H1 (cell line): Measurements from ENCODE around the gene DNMT3B. TPM values are rescaled to one million over a fixed set of nuclear protein-coding genes. Genes with fewer than 3 reads are reported as not detected.

Source experiments
- CTCF ChIA-PET: fragments of 300-600 bp; sonication (Branson Sonifier 250); formaldehyde crosslinking; loops from one replicate; lab custom pipeline; 2021; ENCODE audit not compliant: partially characterized antibody; lab: Charles Lee
- POLR2A ChIA-PET: fragments of 300-600 bp; sonication (Branson Sonifier 250); formaldehyde crosslinking; loops from one replicate; lab custom pipeline; 2021; ENCODE audit warnings: inconsistent platforms; ENCODE audit not compliant: partially characterized antibody; lab: Charles Lee
- DNase-seq, 2 experiments: peaks; one replicate each; pipeline versions ENCODE4 v3.0.0 to v3.0.0-alpha.2; 2010 to 2022; ENCODE audit warnings: low spot score in 2 of 2, low read depth in 1 of 2, mixed read lengths in 1 of 2
- FAIRE-seq: peaks from 2 replicates; lab custom pipeline; 2011; peaks lifted over from hg19 to GRCh38; lab: Jason Lieb, UNC
- H2AFZ ChIP-seq: 2 replicates; pipeline ENCODE4 v1.8.1; 2012; ENCODE audit warnings: low read length, inconsistent platforms
- H2AK5ac ChIP-seq: 2 replicates; pipeline ENCODE4 v1.6.1; 2013; ENCODE audit warnings: low read depth, low read length
- H2BK120ac ChIP-seq: replicated peaks from 2 replicates; pipeline ENCODE3; 2013; ENCODE audit warnings: low read depth, low read length, inconsistent platforms
- H2BK12ac ChIP-seq: 2 replicates; pipeline ENCODE4 v1.6.1; 2013; ENCODE audit warnings: low read depth, low read length
- H2BK15ac ChIP-seq: 2 replicates; pipeline ENCODE4 v1.6.1; 2013; ENCODE audit warnings: low read length
- H2BK20ac ChIP-seq: 2 replicates; pipeline ENCODE4 v1.6.1; 2013; ENCODE audit warnings: low read length
- H2BK5ac ChIP-seq: 2 replicates; pipeline ENCODE4 v1.6.1; 2013; ENCODE audit warnings: low read depth, low read length
- H3K14ac ChIP-seq: 2 replicates; pipeline ENCODE4 v1.6.1; 2013; ENCODE audit warnings: inconsistent platforms; ENCODE audit not compliant: insufficient read length
- H3K18ac ChIP-seq: 2 replicates; pipeline ENCODE4 v1.6.1; 2013; ENCODE audit warnings: low read length; ENCODE audit errors: extremely low read depth
- H3K23ac ChIP-seq: 2 replicates; pipeline ENCODE4 v1.6.1; 2013; ENCODE audit warnings: inconsistent platforms; ENCODE audit not compliant: insufficient read length
- H3K23me2 ChIP-seq: 2 replicates; pipeline ENCODE4 v1.6.1; 2013; ENCODE audit warnings: low read depth, low read length
- H3K27ac ChIP-seq: 2 replicates; pipeline ENCODE4 v1.6.1; 2011; ENCODE audit warnings: low read depth, low read length, inconsistent platforms
- H3K27me3 ChIP-seq, 4 experiments: replicated peaks in 1 of 4; 1 replicate in 1 of 4; 2 replicates in 3 of 4; pipeline versions ENCODE4 v1.6.1 to v1.8.1; 2011 to 2013; ENCODE audit warnings: low read length in 3 of 4, mild to moderate bottlenecking in 3 of 4, inconsistent platforms in 2 of 4, mixed read lengths in 2 of 4, moderate library complexity in 1 of 4; ENCODE audit not compliant: control insufficient read depth in 3 of 4, insufficient read depth in 3 of 4; ENCODE audit errors: extremely low read depth in 1 of 4
- H3K36me3 ChIP-seq, 4 experiments: 2 replicates each; pipeline versions ENCODE4 v1.6.1 to v1.8.1; 2011 to 2013; ENCODE audit warnings: mild to moderate bottlenecking in 4 of 4, low read length in 3 of 4, moderate library complexity in 2 of 4, control low read depth in 1 of 4, inconsistent platforms in 1 of 4; ENCODE audit not compliant: insufficient read depth in 4 of 4, control insufficient read depth in 2 of 4
- H3K4ac ChIP-seq: replicated peaks from 2 replicates; pipeline ENCODE3; 2013; ENCODE audit warnings: low read length, low read depth, mixed read lengths, inconsistent platforms; ENCODE audit not compliant: insufficient read length
- H3K4me1 ChIP-seq, 4 experiments: replicated peaks in 1 of 4; 1 replicate in 1 of 4; 2 replicates in 3 of 4; pipeline versions ENCODE4 v1.6.1 to v1.8.1; 2011 to 2013; ENCODE audit warnings: low read length in 3 of 4, inconsistent platforms in 2 of 4, mixed read lengths in 1 of 4; ENCODE audit not compliant: insufficient read depth in 4 of 4, control insufficient read depth in 3 of 4
- H3K4me2 ChIP-seq, 2 experiments: 2 replicates each; pipeline versions ENCODE4 v1.6.1 to v1.8.1; 2011 to 2013; ENCODE audit warnings: low read depth in 2 of 2, low read length in 2 of 2, control low read depth in 1 of 2, inconsistent platforms in 1 of 2, mild to moderate bottlenecking in 1 of 2; ENCODE audit not compliant: insufficient read depth in 1 of 2
- H3K4me3 ChIP-seq, 4 experiments: fragments of 200-600, 300-600 bp in 1 of 4; sonication (generic), shearing (Covaris generic), sonication (Bioruptor Twin) in 1 of 4; 2 replicates each; pipeline versions ENCODE4 v1.5.1 to v1.8.1; 2011 to 2016; ENCODE audit warnings: low read length in 4 of 4, low read depth in 3 of 4, control low read depth in 2 of 4, inconsistent platforms in 2 of 4, mild to moderate bottlenecking in 2 of 4, mixed read lengths in 1 of 4, moderate library complexity in 1 of 4; ENCODE audit not compliant: insufficient read depth in 2 of 4; ENCODE audit errors: extremely low read depth in 1 of 4
- H3K56ac ChIP-seq: replicated peaks from 2 replicates; pipeline ENCODE3; 2013; ENCODE audit warnings: low read depth, mild to moderate bottlenecking, mixed read lengths, low read length, inconsistent platforms; ENCODE audit not compliant: insufficient read length
- H3K79me1 ChIP-seq: 2 replicates; pipeline ENCODE4 v1.6.1; 2013; ENCODE audit warnings: low read depth, low read length, control low read depth
- H3K79me2 ChIP-seq, 2 experiments: 2 replicates each; pipeline versions ENCODE4 v1.6.1 to v1.8.1; 2012 to 2013; ENCODE audit warnings: low read length in 2 of 2, mild to moderate bottlenecking in 2 of 2, inconsistent platforms in 1 of 2; ENCODE audit not compliant: insufficient read depth in 2 of 2, control insufficient read depth in 1 of 2
- H3K9ac ChIP-seq, 4 experiments: replicated peaks in 1 of 4; 1 replicate in 1 of 4; 2 replicates in 3 of 4; pipeline versions ENCODE4 v1.6.1 to v1.8.1; 2011 to 2013; ENCODE audit warnings: low read depth in 3 of 4, low read length in 3 of 4, control low read depth in 2 of 4, mild to moderate bottlenecking in 2 of 4, moderate library complexity in 2 of 4, inconsistent platforms in 1 of 4; ENCODE audit errors: extremely low read depth in 1 of 4
- H3K9me3 ChIP-seq, 2 experiments: 2 replicates each; pipeline versions ENCODE4 v1.6.1 to v1.8.1; 2012 to 2013; ENCODE audit warnings: mild to moderate bottlenecking in 2 of 2, moderate library complexity in 2 of 2, control low read depth in 1 of 2, inconsistent platforms in 1 of 2, low read depth in 1 of 2, low read length in 1 of 2, mixed read lengths in 1 of 2; ENCODE audit not compliant: insufficient read depth in 2 of 2
- H4K20me1 ChIP-seq, 2 experiments: replicated peaks in 1 of 2; 2 replicates each; pipeline versions ENCODE3 to v1.8.1; 2011 to 2013; ENCODE audit warnings: inconsistent platforms in 2 of 2, low read length in 2 of 2, mild to moderate bottlenecking in 1 of 2; ENCODE audit not compliant: insufficient read depth in 2 of 2, control insufficient read depth in 1 of 2
- H4K5ac ChIP-seq: 2 replicates; pipeline ENCODE4 v1.6.1; 2013; ENCODE audit warnings: low read length, low read depth, mixed read lengths, inconsistent platforms; ENCODE audit not compliant: insufficient read length
- H4K8ac ChIP-seq: 2 replicates; pipeline ENCODE4 v1.8.0; 2013; ENCODE audit warnings: mild to moderate bottlenecking, moderate library complexity, low read length, inconsistent platforms; ENCODE audit not compliant: insufficient read depth; ENCODE audit errors: extremely low read depth
- H4K91ac ChIP-seq: replicated peaks from 2 replicates; pipeline ENCODE3; 2013; ENCODE audit warnings: low read length, mixed read lengths, inconsistent platforms; ENCODE audit not compliant: insufficient read length
- BACH1 ChIP-seq: IDR thresholded peaks from 2 replicates; pipeline ENCODE4 v1.6.1; 2012; ENCODE audit warnings: low read length, improper control_type of control experiment
- CBX5 ChIP-seq: fragments of 300-800, 300-1000 bp; sonication (generic); IDR thresholded peaks from 2 replicates; pipeline ENCODE4 v1.7.1; 2016; ENCODE audit warnings: antibody characterized with exemption, low read length, low read depth
- CTBP2 ChIP-seq: IDR thresholded peaks from 2 replicates; pipeline ENCODE4 v1.7.0; 2011; ENCODE audit warnings: borderline replicate concordance, mild to moderate bottlenecking, moderate library complexity, mixed read lengths, low read length; ENCODE audit not compliant: insufficient read depth, insufficient read length
- KDM5A ChIP-seq: fragments of 200-600 bp; IDR thresholded peaks from 2 replicates; pipeline ENCODE4 v1.7.1; 2012; ENCODE audit warnings: mild to moderate bottlenecking, low read length, inconsistent platforms, mixed read lengths
- NANOG ChIP-seq: IDR thresholded peaks from 2 replicates; pipeline ENCODE4 v1.6.1; 2011; ENCODE audit warnings: low read length, low read depth, mild to moderate bottlenecking, inconsistent platforms; ENCODE audit not compliant: insufficient read depth, poor library complexity, severe bottlenecking
- NRF1 ChIP-seq: IDR thresholded peaks from 2 replicates; pipeline ENCODE4 v1.6.1; 2011; ENCODE audit warnings: mild to moderate bottlenecking, low read depth, low read length, improper control_type of control experiment
- POLR2AphosphoS5 ChIP-seq: IDR thresholded peaks from 2 replicates; pipeline ENCODE4 v1.6.1; 2011; ENCODE audit warnings: low read depth, low read length
- SIX5 ChIP-seq: IDR thresholded peaks from 2 replicates; pipeline ENCODE4 v1.6.1; 2011; ENCODE audit warnings: mild to moderate bottlenecking, low read depth, low read length
- SP1 ChIP-seq: IDR thresholded peaks from 2 replicates; pipeline ENCODE4 v1.6.1; 2011; ENCODE audit warnings: low read depth, low read length
- SP4 ChIP-seq: IDR thresholded peaks from 2 replicates; pipeline ENCODE4 v1.6.1; 2012; ENCODE audit warnings: low read length, inconsistent platforms
- YY1 ChIP-seq: IDR thresholded peaks from 2 replicates; pipeline ENCODE4 v1.6.1; 2011; ENCODE audit warnings: low read depth, mild to moderate bottlenecking, low read length
- WGBS, 2 experiments: shearing (Covaris generic) in 1 of 2; methylation state at CpG; one replicate each; pipeline versions ENCODE4 v1.1.6 to v1.1.7; 2013 to 2015; ENCODE audit warnings: low lambda C conversion rate in 2 of 2, mixed read lengths in 2 of 2, inconsistent platforms in 1 of 2, low coverage in 1 of 2, missing lambda C conversion rate in 1 of 2; ENCODE audit not compliant: insufficient replicate concordance in 2 of 2, insufficient coverage in 1 of 2, insufficient read length in 1 of 2; ENCODE audit errors: extremely low coverage in 1 of 2, missing lambda C conversion rate in 1 of 2; 5-methylcytosine and 5-hydroxymethylcytosine counted together
- polyA plus RNA-seq, 7 experiments: library from polyadenylated mRNA; depleted of rRNA in 3 of 7; stranded (reverse) in 5 of 7; unstranded in 2 of 7; fragments of >200 nt in 5 of 7; fragments of 200-250 nt in 2 of 7; gene quantifications; 1 replicate in 5 of 7; 2 replicates in 1 of 7; 4 replicates in 1 of 7; pipeline versions ENCODE4 v1.2.1 to v1.2.3, GENCODE V29; 2011 to 2013; ENCODE audit warnings: missing spikeins in 2 of 7, mixed read lengths in 2 of 7
- total RNA-seq: library from RNA; stranded (reverse); fragmentation: NEBNext Ultra II Directional; extraction: Animal tissue kit (Norgen Biotek cat#: 25700); gene quantifications from 2 replicates; pipeline ENCODE4 v1.2.1, GENCODE V29; 2021

Gene DNMT3B
- total and polyA plus RNA-seq, 2 of the 8 experiments (the other 6 are each of a cell fraction or from before 2014, with no cell fraction given): 433 to 1,016 TPM

GRCh38 chr20:32805721-32806120 is 43.5 kb downstream of the DNMT3B start:
- WGBS, 2 experiments: 90% methylated on average over 8 of the region's 8 CpGs; no CpG with 5 or more reads in 1 of the 2 experiments
- H3K79me2 ChIP-seq: peaks cover 0 to 11% of the 10 kb centered on the region in 2 experiments; a peak in 2 of 4 replicates
- H3K4me1 ChIP-seq: peaks cover 8 to 33% (median 26%) of the 10 kb centered on the region in 4 experiments
- no peak for DNase-seq
- H3K27ac ChIP-seq: no peak overlapping the region
- no peak overlapping the region for H3K56ac ChIP-seq
- H2AK5ac ChIP-seq: no peak overlapping the region
- no peak for FAIRE-seq
- H3K79me1 ChIP-seq: peaks cover 11% of the 10 kb centered on the region; the same call in 1 of the 2 replicates
- H3K9ac ChIP-seq: no peak overlapping the region
- no peak overlapping the region for H2BK15ac ChIP-seq
- no peak overlapping the region for H2BK5ac ChIP-seq
- H3K4me2 ChIP-seq: no peak overlapping the region; a peak in 1 of 4 replicates
- no peak overlapping the region for H4K91ac ChIP-seq
- H2BK12ac ChIP-seq: no peak overlapping the region
- no peak overlapping the region for H2AFZ ChIP-seq
- peaks cover 51 to 52% of the 10 kb centered on the region in 2 experiments for H4K20me1 ChIP-seq
- H3K9me3 ChIP-seq: no peaks in the 10 kb centered on the region
- H3K23me2 ChIP-seq: no peaks in the 10 kb centered on the region; the same call in 1 of the 2 replicates
- H3K4ac ChIP-seq: no peak overlapping the region
- H3K18ac ChIP-seq: no peak overlapping the region
- H2BK20ac ChIP-seq: no peak overlapping the region
- no peak overlapping the region for H3K14ac ChIP-seq
- no peak overlapping the region for H3K4me3 ChIP-seq
- H2BK120ac ChIP-seq: no peak overlapping the region
- no peak overlapping the region for H3K23ac ChIP-seq
- H4K5ac ChIP-seq: no peak overlapping the region
- H3K27me3 ChIP-seq: no peaks in the 10 kb centered on the region
- ChIA-PET POLR2A (interaction anchor here (1.1 to 12.6 kb wide), 7 partner anchors 8 to 131 kb away, joined by 3 to 112 read pairs (median 5); partner anchors contain the start of gene C20orf203), CTCF (interaction anchor here (0.6 to 2.2 kb wide), 7 partner anchors 16 to 47 kb away, joined by 3 to 19 read pairs (median 3); no protein-coding TSS in a partner anchor)
- H3K36me3 ChIP-seq: peaks cover 68 to 97% (median 94%) of the 10 kb centered on the region in 4 experiments
- H4K8ac ChIP-seq: no peak overlapping the region
- TF ChIP-seq YY1 (no peak), BACH1 (no peak), SP4 (no peak), NANOG (no peak), POLR2AphosphoS5 (no peak), SP1 (no peak), NRF1 (no peak), CTBP2 (no peak), CBX5 (no peak), KDM5A (no peak), SIX5 (no peak)
